IPS-20b (cell line): ENCODE data around the gene UBE2O.

Source experiments
- H3K27ac ChIP-seq: one replicate; pipeline ENCODE4 v1.5.1; 2013; ENCODE audit warnings: low read length
- H3K27me3 ChIP-seq: 2 replicates; pipeline ENCODE4 v1.6.1; 2013; ENCODE audit warnings: mild to moderate bottlenecking, low read length, inconsistent platforms; ENCODE audit not compliant: insufficient read depth
- H3K36me3 ChIP-seq: 2 replicates; pipeline ENCODE4 v1.6.1; 2013; ENCODE audit warnings: low read depth, mild to moderate bottlenecking, inconsistent platforms, low read length, moderate library complexity; ENCODE audit not compliant: insufficient read depth
- H3K4me1 ChIP-seq: 2 replicates; pipeline ENCODE4 v1.6.1; 2013; ENCODE audit warnings: mild to moderate bottlenecking, control low read depth, inconsistent platforms, low read length, moderate library complexity; ENCODE audit not compliant: insufficient read depth
- H3K4me3 ChIP-seq: 2 replicates; pipeline ENCODE4 v1.5.1; 2013; ENCODE audit warnings: mild to moderate bottlenecking, low read length, inconsistent platforms
- H3K9ac ChIP-seq: 2 replicates; pipeline ENCODE4 v1.6.1; 2013; ENCODE audit warnings: low read depth, mild to moderate bottlenecking, inconsistent platforms, low read length, moderate library complexity
- H3K9me3 ChIP-seq: 2 replicates; pipeline ENCODE4 v1.6.1; 2013; ENCODE audit warnings: mild to moderate bottlenecking, low read depth, low read length, inconsistent platforms; ENCODE audit not compliant: insufficient read depth

The UBE2O gene

DNA sequence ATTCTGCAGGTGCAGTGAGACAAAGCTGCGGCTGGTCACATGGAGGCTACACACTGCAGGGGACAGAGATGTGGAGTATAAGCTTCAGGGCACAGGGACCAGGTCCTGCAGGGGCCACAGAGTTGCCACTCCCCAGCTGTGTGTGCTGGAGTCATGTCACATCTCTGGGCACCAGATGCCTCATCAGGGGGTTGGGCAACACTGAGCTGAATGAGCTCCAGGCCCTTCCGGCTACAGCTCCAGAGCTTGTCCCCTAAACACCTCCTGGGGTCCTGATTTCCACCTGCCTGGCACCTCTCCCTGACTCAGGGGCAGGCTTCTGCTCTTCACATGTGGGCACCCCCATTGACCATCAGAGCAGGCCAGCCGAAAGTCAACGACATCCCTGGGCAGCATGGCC lies 36.1 kb downstream of the UBE2O start:
- H3K4me1 ChIP-seq, result peaks cover 10% of the 10 kb centered on the region; the same call in 1 of the 2 replicates
- H3K36me3 ChIP-seq, result 0 out of 2 replicates have a peak, but pooled peaks cover 5% of the 10 kb centered on the region

DNA sequence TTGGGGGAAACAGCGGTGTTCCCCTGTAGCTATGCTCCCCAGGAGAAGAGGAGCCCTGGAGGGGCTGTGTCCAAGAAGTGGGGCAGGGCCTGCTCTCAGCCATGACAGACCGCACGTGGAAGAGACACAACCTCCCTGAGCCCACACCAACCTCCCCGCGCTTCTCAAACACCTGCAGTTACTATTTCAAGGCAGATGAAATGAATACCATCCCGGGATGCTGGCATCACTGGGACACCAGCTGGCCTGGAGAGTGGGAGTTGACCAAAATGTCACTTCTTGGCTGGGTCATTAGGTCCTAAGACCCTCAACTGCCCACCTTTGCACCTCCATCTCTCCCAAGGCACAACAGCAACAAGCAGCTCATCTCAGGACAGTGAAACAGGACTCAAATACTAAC lies 36.5 kb downstream of the UBE2O start:
- Histone ChIP-seq H3K4me1 (peaks cover 10% of the 10 kb centered on the region; the same call in 1 of the 2 replicates), H3K9me3 (no peaks in the 10 kb centered on the region), H3K9ac (no peak overlapping the region), H3K27me3 (no peaks in the 10 kb centered on the region), H3K36me3 (peaks cover 5% of the 10 kb centered on the region; the same call in 1 of the 2 replicates), H3K27ac (no peak overlapping the region), H3K4me3 (no peak overlapping the region)

More for the DNA sequence above, 36.1 kb downstream of the UBE2O start:
- no peaks in the 10 kb centered on the region for H3K27me3 ChIP-seq
- H3K27ac ChIP-seq, result no peak overlapping the region
- no peak overlapping the region for H3K4me3 ChIP-seq
- no peak overlapping the region for H3K9ac ChIP-seq
- H3K9me3 ChIP-seq, result no peaks in the 10 kb centered on the region

DNA sequence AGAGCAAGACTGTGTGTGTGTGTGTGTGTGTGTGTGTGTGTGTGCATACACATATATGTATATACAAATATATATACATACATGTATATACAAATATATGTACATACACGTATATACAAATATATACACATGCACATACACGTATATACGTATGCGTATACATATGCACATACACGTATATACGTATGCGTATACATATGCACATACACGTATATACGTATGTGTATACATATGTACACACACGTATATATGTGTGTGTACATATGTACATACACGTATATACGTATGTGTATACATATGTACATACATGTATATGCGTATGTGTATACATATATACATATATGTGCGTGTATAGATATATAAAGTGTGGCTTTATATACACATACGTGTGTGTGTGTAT lies 37.2 kb downstream of the UBE2O start:
- H3K9ac ChIP-seq, result no peak overlapping the region
- H3K4me1 ChIP-seq, result peaks cover 7% of the 10 kb centered on the region; the same call in 1 of the 2 replicates
- no peaks in the 10 kb centered on the region for H3K9me3 ChIP-seq
- peaks cover 5% of the 10 kb centered on the region; the same call in 1 of the 2 replicates for H3K36me3 ChIP-seq
- no peaks in the 10 kb centered on the region for H3K27me3 ChIP-seq
- H3K27ac ChIP-seq, result no peak overlapping the region
- no peak overlapping the region for H3K4me3 ChIP-seq

DNA sequence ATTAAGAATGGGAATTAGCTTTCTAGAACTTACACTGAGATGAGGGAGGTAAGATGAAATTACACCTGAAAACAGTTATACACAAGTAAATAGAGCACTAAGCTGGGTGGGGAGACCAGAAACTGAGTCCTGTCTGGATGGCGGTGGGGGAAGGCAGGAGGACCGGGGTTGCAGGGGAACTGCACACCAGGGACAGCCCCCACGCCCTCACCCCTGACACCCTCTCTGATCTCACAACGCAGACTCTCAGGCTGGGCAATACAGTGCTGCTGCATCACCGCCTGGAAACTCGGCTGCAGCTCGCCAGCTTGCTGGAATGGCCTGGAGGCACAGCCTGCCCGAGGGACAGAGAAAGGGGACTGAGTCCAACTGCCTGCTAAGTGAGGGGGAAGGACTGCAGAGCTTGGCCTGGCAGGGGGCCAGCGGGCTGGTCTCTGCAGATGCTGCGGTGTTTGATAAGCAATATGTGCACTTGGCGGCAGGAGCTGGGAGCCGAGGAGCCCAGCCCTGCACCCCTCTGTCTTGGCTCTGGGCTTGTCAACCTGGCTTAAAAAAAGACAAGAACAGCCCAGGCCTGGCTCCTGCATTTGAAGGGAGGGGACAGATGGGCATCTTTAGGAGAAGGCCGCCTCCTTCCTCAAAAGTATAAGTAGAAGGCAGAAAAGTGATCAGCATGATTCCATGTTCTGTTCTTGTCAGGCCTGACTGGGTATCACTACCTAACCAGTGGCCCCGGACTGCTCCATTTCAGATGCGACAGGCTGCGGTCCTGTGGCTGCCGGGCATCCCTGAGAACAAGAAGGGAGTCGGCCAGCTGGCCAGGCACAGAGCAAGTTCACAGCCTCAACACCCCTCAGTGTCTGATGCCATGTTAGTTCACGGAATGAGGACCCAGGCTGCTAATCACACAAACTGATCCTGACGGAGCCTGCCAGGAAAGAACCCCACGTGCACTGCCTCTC lies 38.3 kb downstream of the UBE2O start:
- peaks cover 5% of the 10 kb centered on the region; the same call in 1 of the 2 replicates for H3K36me3 ChIP-seq

DNA sequence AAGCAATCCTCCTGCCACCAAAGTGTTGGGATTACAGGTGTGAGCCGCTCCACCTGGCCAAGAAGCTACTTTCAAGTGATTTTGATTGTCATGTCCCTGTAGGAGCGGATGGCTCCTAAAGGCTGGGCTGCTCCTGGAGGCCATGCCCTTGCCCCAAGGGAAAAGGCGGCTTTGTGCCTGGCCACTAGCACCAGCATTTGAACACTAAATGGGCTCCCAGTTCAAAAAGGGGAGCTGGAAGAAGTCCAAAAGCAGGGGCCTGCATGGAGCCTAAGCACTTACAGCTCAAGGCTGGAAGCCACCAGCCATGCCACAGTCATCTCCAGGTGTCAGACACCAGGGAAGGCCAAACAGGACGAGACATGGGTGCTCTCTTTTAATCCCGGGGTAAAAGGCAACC lies 41.7 kb downstream of the UBE2O start:
- Histone ChIP-seq H3K4me1 (peaks cover 7% of the 10 kb centered on the region; the same call in 1 of the 2 replicates), H3K36me3 (no peaks in the 10 kb centered on the region; the same call in 1 of the 2 replicates), H3K27me3 (no peaks in the 10 kb centered on the region), H3K4me3 (no peak overlapping the region), H3K9me3 (no peaks in the 10 kb centered on the region), H3K9ac (no peak overlapping the region), H3K27ac (no peak overlapping the region)

More for the DNA sequence above, 38.3 kb downstream of the UBE2O start:
- H3K4me1 ChIP-seq, result peaks cover 7% of the 10 kb centered on the region; the same call in 1 of the 2 replicates
- H3K4me3 ChIP-seq, result no peak overlapping the region
- no peak overlapping the region for H3K9ac ChIP-seq
- no peaks in the 10 kb centered on the region for H3K27me3 ChIP-seq
- no peaks in the 10 kb centered on the region for H3K9me3 ChIP-seq
- H3K27ac ChIP-seq, result no peak overlapping the region

DNA sequence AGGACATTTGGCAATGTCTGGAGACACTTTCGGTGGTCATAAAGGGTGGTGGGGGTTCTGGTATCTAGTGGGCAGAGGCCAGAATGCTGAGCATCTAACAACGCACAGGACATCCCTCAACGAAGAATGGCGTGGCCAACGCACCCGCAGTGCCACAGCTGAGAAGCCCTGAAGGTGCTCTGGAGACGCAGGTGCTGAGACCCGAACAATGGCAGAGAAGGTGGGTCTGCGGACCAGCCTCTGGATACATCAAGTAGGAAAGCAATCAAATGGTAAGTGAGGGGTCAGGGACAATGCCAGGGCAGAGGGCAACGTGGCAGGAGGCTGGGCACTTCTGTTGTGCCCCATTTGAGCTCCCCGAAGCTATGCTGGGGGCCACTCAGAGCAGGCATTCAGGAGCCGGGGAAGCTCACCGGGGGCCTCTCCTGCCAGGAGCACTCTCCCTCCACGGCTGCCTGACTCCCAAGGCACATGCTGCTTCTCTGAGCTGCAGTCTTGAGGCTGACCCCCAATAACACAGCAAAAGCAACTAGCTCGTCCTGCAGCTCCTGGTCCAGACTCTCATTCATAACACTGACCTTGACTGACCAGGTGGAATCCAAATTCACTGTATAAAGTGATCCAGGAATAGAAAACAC lies 42.5 kb downstream of the UBE2O start:
- Histone ChIP-seq H3K4me1 (peaks cover 7% of the 10 kb centered on the region; the same call in 1 of the 2 replicates), H3K27me3 (no peaks in the 10 kb centered on the region), H3K36me3 (peaks cover 3% of the 10 kb centered on the region), H3K9me3 (no peaks in the 10 kb centered on the region), H3K9ac (no peak overlapping the region), H3K4me3 (no peak overlapping the region), H3K27ac (no peak overlapping the region)

DNA sequence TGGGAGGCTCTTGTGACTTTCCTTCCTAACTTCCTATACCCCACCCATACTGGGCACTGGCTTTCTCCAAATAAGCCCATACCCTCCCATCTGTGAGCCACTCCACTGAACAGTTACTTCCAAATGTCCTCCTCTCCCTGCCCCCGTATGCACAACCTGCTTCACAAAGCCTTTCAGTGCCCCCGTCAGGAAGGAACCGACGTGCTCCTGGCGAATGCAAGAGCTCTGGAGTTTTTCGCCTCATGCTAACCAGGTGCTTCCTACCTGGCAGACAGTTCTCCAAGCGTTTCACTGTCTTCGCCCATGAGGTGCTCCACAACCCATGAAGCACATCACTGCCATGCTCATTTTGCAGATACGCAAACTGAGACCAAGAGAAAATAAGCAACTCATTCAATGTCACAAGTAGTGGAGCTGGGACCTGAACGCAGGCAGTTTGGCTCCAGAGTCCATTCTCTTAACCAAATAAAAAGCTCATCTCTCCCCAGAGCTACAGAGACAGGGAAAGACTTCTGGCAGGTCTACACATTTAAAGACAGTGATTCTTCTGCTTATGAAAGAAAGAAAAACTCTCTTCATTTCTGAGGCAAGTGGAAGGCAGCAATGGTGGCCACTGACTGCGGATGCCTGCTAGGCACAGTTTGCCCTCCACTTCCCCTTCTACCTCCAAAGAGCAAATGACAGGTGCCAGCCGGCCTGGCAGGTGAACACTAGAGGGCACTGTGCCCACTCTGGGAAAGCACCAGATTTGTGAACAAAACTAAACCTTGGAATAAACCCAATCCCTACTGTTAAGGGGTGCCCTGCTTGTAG lies 44.7 kb downstream of the UBE2O start:
- Histone ChIP-seq H3K9me3 (no peaks in the 10 kb centered on the region), H3K9ac (no peak overlapping the region), H3K36me3 (peaks cover 24% of the 10 kb centered on the region)

DNA sequence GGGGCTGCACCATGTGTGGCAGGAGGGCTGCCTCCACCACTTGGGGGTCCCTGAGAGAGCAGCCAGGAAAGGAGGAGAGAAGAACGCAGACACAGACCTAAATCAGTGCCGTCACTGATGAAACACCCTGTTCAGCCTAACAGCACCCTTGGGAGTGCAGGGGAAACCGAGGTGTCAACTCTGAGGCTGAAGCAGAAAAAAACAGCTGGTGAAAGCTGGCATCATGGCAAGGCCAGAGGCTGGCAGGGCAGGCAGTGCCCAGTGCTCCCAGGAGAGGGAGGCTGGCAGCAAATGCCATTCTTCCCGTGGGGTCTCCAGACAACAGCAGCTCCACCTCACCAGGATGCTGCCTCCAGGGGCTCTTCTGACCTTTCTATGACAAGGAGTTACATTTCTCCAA lies 45.4 kb downstream of the UBE2O start:
- no peak overlapping the region for H3K27ac ChIP-seq
- no peaks in the 10 kb centered on the region for H3K9me3 ChIP-seq
- H3K27me3 ChIP-seq, result no peaks in the 10 kb centered on the region
- no peak overlapping the region for H3K9ac ChIP-seq
- no peak overlapping the region for H3K4me3 ChIP-seq
- H3K36me3 ChIP-seq, result peaks cover 30% of the 10 kb centered on the region
- H3K4me1 ChIP-seq, result no peaks in the 10 kb centered on the region

More for the DNA sequence above, 44.7 kb downstream of the UBE2O start:
- Histone ChIP-seq H3K4me3 (no peak overlapping the region), H3K4me1 (no peaks in the 10 kb centered on the region), H3K27ac (no peak overlapping the region), H3K27me3 (no peaks in the 10 kb centered on the region)

DNA sequence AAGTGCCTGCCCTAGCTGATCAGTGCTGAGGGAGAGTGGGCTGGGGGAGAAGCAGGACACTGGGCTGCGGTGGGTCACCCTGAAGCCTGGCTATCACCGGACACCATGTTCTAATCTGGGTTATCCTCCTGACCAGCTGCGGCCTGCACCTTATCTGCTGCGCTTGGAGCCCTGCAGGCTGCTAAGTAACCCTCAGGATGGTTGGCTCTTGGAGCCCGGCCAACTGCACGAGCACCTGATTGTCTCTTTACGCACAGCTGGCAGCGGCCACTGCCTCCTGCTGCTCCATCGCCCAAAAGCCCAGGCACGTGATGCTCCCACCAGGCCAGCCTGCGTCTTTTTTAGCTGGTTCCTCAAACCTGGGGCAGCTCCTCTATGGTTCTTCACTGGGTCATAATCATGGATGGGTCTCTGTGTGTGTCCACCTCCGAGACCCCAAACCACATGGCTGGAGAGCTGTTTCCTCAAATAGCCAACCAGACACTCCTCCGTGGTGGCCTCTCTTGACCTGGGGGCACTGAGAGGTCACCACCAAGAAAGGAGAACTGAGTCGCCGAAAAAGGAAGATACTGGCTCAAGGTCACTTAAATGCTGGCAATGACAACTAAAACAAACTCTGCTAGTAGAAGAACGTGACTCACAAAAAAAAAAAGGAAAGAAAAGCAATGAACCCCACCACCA lies 46.8 kb downstream of the UBE2O start:
- Histone ChIP-seq H3K9me3 (no peaks in the 10 kb centered on the region), H3K36me3 (peaks cover 44% of the 10 kb centered on the region), H3K9ac (no peak overlapping the region), H3K4me1 (no peaks in the 10 kb centered on the region), H3K27ac (no peak overlapping the region), H3K4me3 (no peak overlapping the region), H3K27me3 (no peaks in the 10 kb centered on the region)

DNA sequence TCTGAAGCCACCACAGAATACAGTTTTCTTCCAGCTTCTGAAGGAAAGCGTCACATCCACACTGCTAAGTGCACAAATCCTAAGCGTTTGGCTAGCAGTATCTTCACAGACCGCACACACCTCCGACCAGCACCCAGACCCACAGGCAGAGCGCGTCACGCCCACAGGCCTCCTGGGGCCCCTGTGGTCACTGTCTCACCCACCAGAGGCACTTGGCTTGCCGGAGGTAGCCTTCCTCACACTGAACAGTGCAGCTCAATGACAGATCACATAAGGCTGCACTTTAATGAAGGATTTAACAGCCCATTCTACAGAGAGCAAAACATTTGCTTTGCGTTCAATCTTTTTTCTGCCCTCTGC lies 47.4 kb downstream of the UBE2O start:
- Histone ChIP-seq H3K4me3 (no peak overlapping the region), H3K9me3 (no peaks in the 10 kb centered on the region), H3K27me3 (no peaks in the 10 kb centered on the region), H3K4me1 (no peaks in the 10 kb centered on the region), H3K36me3 (peaks cover 49% of the 10 kb centered on the region), H3K27ac (no peak overlapping the region), H3K9ac (no peak overlapping the region)
